Mammary epithelial cell (primary cell): ENCODE measurements around the gene HBD.

Experiments used
- EZH2 ChIP-seq: IDR thresholded peaks from 2 replicates; pipeline ENCODE4 v1.6.1; 2012; ENCODE audit warnings: low read length, inconsistent platforms, borderline replicate concordance
- TF ChIP-seq, protein P1 (sequence below), 2 donors: IDR thresholded peaks in 1 of 2; conservative IDR thresholded peaks in 1 of 2; 2 replicates each; pipeline ENCODE4 v1.5.1; 2011 to 2012; ENCODE audit warnings: inconsistent platforms in 2 of 2, low read length in 2 of 2, mild to moderate bottlenecking in 2 of 2, control low read depth in 1 of 2, low read depth in 1 of 2; ENCODE audit not compliant: insufficient read depth in 1 of 2; ENCODE audit errors: extremely low read depth in 1 of 2

DNA sequence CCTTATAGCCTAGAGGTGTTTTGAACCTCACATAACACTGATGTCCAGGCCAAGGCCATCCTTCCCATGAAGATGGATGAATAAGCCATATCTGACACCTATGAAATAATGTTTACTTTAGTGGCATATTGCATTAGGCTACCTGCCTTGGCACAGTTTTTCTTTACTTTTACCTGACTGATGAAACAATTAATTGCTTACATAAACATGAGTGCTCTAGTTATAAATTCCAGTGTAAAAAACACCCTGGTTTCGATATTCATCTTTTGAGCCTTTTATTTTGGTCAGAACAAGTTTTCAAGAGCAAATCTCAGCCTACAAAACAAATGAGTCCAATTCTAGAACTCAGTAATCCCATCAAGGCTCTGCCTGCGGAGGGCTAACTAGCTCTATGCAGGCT is 42.4 kb upstream of the HBD start:
- TF ChIP-seq, protein P1, sequence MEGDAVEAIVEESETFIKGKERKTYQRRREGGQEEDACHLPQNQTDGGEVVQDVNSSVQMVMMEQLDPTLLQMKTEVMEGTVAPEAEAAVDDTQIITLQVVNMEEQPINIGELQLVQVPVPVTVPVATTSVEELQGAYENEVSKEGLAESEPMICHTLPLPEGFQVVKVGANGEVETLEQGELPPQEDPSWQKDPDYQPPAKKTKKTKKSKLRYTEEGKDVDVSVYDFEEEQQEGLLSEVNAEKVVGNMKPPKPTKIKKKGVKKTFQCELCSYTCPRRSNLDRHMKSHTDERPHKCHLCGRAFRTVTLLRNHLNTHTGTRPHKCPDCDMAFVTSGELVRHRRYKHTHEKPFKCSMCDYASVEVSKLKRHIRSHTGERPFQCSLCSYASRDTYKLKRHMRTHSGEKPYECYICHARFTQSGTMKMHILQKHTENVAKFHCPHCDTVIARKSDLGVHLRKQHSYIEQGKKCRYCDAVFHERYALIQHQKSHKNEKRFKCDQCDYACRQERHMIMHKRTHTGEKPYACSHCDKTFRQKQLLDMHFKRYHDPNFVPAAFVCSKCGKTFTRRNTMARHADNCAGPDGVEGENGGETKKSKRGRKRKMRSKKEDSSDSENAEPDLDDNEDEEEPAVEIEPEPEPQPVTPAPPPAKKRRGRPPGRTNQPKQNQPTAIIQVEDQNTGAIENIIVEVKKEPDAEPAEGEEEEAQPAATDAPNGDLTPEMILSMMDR (conservative IDR thresholded peaks at IDR 0.05 in 1 of 2, IDR thresholded peaks at IDR 0.05 in 1 of 2; ENCODE audit: extremely low read depth in 1 of 2, insufficient read depth in 1 of 2, low read depth in 1 of 2, low read length in 2 of 2): no peak
- no peak for TF ChIP-seq EZH2
